K562 (cell line): Measurements from ENCODE around the gene PLXDC1. TPM values are rescaled to one million over a fixed set of nuclear protein-coding genes. Genes with fewer than 3 reads are reported as not detected.

Experiments
- ARNT ChIP-seq, 2 experiments: fragments of 450-650 bp; IDR thresholded peaks; 2 replicates each; pipeline ENCODE4 v1.6.1; 2016; ENCODE audit warnings: mild to moderate bottlenecking in 1 of 2
- ATF1 ChIP-seq, 2 experiments: fragments of 450-650 bp in 1 of 2; IDR thresholded peaks; 2 replicates each; pipeline ENCODE4 v1.6.1; 2016; ENCODE audit warnings: missing compliant biosample characterization in 1 of 2, missing genetic modification characterization in 1 of 2
- BMI1 ChIP-seq: fragments of 150-350 bp; IDR thresholded peaks from 2 replicates; pipeline ENCODE4 v1.6.1; 2014; ENCODE audit warnings: low read length
- CBX8 ChIP-seq: fragments of 200-600 bp; sonication (generic); IDR thresholded peaks from 2 replicates; pipeline ENCODE4 v1.6.1; 2012; ENCODE audit warnings: borderline replicate concordance, mixed run types, low read depth, mild to moderate bottlenecking, moderate library complexity, mixed read lengths, low read length, control low read depth, inconsistent platforms; ENCODE audit not compliant: poor library complexity, severe bottlenecking; ENCODE audit errors: extremely low read depth
- ILF3 ChIP-seq: fragments of 450-650 bp; IDR thresholded peaks from 2 replicates; pipeline ENCODE4 v1.6.1; 2018; ENCODE audit warnings: antibody characterized with exemption, mild to moderate bottlenecking, moderate library complexity, borderline replicate concordance
- KLF10 ChIP-seq: fragments of 250-450 bp; sonication (Bioruptor Pico); IDR thresholded peaks from 2 replicates; pipeline ENCODE4 v1.6.1; 2021; ENCODE audit warnings: matching md5 sums
- NCOA4 ChIP-seq: fragments of 450-650 bp; IDR thresholded peaks from 2 replicates; pipeline ENCODE4 v1.6.1; 2018; ENCODE audit warnings: mild to moderate bottlenecking; ENCODE audit not compliant: partially characterized antibody
- PCBP1 ChIP-seq: fragments of 200-400 bp; formaldehyde crosslinking; IDR thresholded peaks from 2 replicates; pipeline ENCODE4 v1.6.1; 2018; ENCODE audit warnings: mild to moderate bottlenecking, low read depth, low read length; ENCODE audit not compliant: poor library complexity, severe bottlenecking
- SIN3A ChIP-seq, 2 experiments: fragments of 150-350 bp in 1 of 2; IDR thresholded peaks; 2 replicates each; pipeline ENCODE4 v1.6.1; 2011 to 2016; ENCODE audit warnings: borderline replicate concordance in 2 of 2, low read depth in 2 of 2, low read length in 2 of 2, mild to moderate bottlenecking in 2 of 2, moderate library complexity in 2 of 2; ENCODE audit not compliant: control insufficient read depth in 1 of 2
- SIN3B ChIP-seq: fragments of 450-650 bp; IDR thresholded peaks from 2 replicates; pipeline ENCODE4 v1.6.1; 2017; ENCODE audit warnings: low read depth, mild to moderate bottlenecking, moderate library complexity
- SMAD3 ChIP-seq: fragments of 450-650 bp; formaldehyde crosslinking; conservative IDR thresholded peaks from 2 replicates; pipeline ENCODE4 v1.4.0; 2020; ENCODE audit warnings: mild to moderate bottlenecking
- SP1 ChIP-seq: sonication (generic); formaldehyde crosslinking; IDR thresholded peaks from 2 replicates; pipeline ENCODE4 v1.8.1; 2022; ENCODE audit warnings: mild to moderate bottlenecking, missing genetic modification reagents
- SREBF1 ChIP-seq: fragments of 150-350 bp; IDR thresholded peaks from 2 replicates; pipeline ENCODE4 v1.6.1; 2014; ENCODE audit warnings: antibody characterized with exemption, low read depth, low read length, borderline replicate concordance
- SRF ChIP-seq, 2 experiments: fragments of 250-450, 450-650 bp in 1 of 2; sonication (Bioruptor Pico) in 1 of 2; sonication (generic) in 1 of 2; formaldehyde crosslinking; IDR thresholded peaks; 2 replicates each; pipeline versions ENCODE4 v1.5.0 to v1.5.1; 2020 to 2022; ENCODE audit warnings: mild to moderate bottlenecking in 1 of 2, missing genetic modification reagents in 1 of 2
- SRSF7 ChIP-seq: fragments of 200-400 bp; formaldehyde crosslinking; optimal IDR thresholded peaks from 2 replicates; pipeline ENCODE3; 2017; ENCODE audit warnings: mild to moderate bottlenecking, low read depth, low read length
- TAF15 ChIP-seq: fragments of 200-400 bp; formaldehyde crosslinking; IDR thresholded peaks from 2 replicates; pipeline ENCODE4 v1.6.1; 2017; ENCODE audit warnings: mild to moderate bottlenecking, low read depth, low read length, moderate library complexity
- TGIF2 ChIP-seq: sonication (generic); formaldehyde crosslinking; IDR thresholded peaks from 2 replicates; pipeline ENCODE4 v1.8.1; 2022; ENCODE audit warnings: mild to moderate bottlenecking, missing genetic modification reagents, moderate library complexity
- TRIM28 ChIP-seq: fragments of 450-650 bp; IDR thresholded peaks from 2 replicates; pipeline ENCODE4 v1.6.1; 2017
- ZKSCAN3 ChIP-seq: fragments of 250-450 bp; sonication (Bioruptor Pico); IDR thresholded peaks from 2 replicates; pipeline ENCODE4 v1.4.0; 2020
- ZNF134 ChIP-seq: fragments of 250-450 bp; sonication (Bioruptor Pico); conservative IDR thresholded peaks from 2 replicates; pipeline ENCODE4 v1.4.0; 2020
- ZNF740 ChIP-seq, 3 experiments: fragments of 200-800 bp in 1 of 3; sonication (Bioruptor generic) in 1 of 3; sonication (generic) in 1 of 3; formaldehyde crosslinking in 1 of 3; IDR thresholded peaks; 2 replicates each; pipeline versions ENCODE4 v1.6.1 to v1.8.0; 2016 to 2022; ENCODE audit warnings: mild to moderate bottlenecking in 2 of 3, missing compliant biosample characterization in 2 of 3, missing genetic modification characterization in 2 of 3, missing genetic modification reagents in 1 of 3
- ZNF778 ChIP-seq: fragments of 450-650 bp; formaldehyde crosslinking; IDR thresholded peaks from 2 replicates; pipeline ENCODE4 v1.4.0; 2020; ENCODE audit warnings: mild to moderate bottlenecking, moderate library complexity
- polyA plus RNA-seq, 8 experiments: library from polyadenylated mRNA; depleted of rRNA in 4 of 8; stranded (reverse) in 5 of 8; unstranded in 3 of 8; fragments of >200 nt; fragmentation: Nextera tagmentation in 2 of 8; fragmentation: Illumina TruSeq in 1 of 8; extraction: Ambion mirVana in 2 of 8; extraction: Trizol in 1 of 8; gene quantifications; 2 replicates each; pipeline versions ENCODE4 v1.2.1 to v1.2.3, GENCODE V29; 2011 to 2014; ENCODE audit warnings: inconsistent platforms in 1 of 8, missing spikeins in 1 of 8
- total RNA-seq, 7 experiments: library from RNA; depleted of rRNA in 6 of 7; stranded (reverse); fragments of >200 nt in 6 of 7; fragmentation: Illumina TruSeq in 2 of 7; extraction: Trizol in 2 of 7; gene quantifications; 2 replicates each; pipeline versions ENCODE4 v1.2.1 to v1.2.3, GENCODE V29; 2011 to 2021; ENCODE audit warnings: low replicate concordance in 1 of 7
- TF ChIP-seq, protein P1 (sequence below): sonication (generic); formaldehyde crosslinking; IDR thresholded peaks from 2 replicates; pipeline ENCODE4 v1.8.0; 2022; ENCODE audit warnings: mild to moderate bottlenecking, missing genetic modification reagents

The PLXDC1 gene
- total and polyA plus RNA-seq, 9 of the 15 experiments (the other 6 are each of a cell fraction or from before 2014, with no cell fraction given) = not detected

- TF ChIP-seq SP1 = no peak
- TF ChIP-seq, protein P1, sequence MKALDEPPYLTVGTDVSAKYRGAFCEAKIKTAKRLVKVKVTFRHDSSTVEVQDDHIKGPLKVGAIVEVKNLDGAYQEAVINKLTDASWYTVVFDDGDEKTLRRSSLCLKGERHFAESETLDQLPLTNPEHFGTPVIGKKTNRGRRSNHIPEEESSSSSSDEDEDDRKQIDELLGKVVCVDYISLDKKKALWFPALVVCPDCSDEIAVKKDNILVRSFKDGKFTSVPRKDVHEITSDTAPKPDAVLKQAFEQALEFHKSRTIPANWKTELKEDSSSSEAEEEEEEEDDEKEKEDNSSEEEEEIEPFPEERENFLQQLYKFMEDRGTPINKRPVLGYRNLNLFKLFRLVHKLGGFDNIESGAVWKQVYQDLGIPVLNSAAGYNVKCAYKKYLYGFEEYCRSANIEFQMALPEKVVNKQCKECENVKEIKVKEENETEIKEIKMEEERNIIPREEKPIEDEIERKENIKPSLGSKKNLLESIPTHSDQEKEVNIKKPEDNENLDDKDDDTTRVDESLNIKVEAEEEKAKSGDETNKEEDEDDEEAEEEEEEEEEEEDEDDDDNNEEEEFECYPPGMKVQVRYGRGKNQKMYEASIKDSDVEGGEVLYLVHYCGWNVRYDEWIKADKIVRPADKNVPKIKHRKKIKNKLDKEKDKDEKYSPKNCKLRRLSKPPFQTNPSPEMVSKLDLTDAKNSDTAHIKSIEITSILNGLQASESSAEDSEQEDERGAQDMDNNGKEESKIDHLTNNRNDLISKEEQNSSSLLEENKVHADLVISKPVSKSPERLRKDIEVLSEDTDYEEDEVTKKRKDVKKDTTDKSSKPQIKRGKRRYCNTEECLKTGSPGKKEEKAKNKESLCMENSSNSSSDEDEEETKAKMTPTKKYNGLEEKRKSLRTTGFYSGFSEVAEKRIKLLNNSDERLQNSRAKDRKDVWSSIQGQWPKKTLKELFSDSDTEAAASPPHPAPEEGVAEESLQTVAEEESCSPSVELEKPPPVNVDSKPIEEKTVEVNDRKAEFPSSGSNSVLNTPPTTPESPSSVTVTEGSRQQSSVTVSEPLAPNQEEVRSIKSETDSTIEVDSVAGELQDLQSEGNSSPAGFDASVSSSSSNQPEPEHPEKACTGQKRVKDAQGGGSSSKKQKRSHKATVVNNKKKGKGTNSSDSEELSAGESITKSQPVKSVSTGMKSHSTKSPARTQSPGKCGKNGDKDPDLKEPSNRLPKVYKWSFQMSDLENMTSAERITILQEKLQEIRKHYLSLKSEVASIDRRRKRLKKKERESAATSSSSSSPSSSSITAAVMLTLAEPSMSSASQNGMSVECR (CRISPR knock-in tag) = no peak
- TF ChIP-seq NCOA4 = no peak
- no peak for TF ChIP-seq TRIM28
- peak; percentile 97 for TF ChIP-seq SMAD3 (CRISPR knock-in tag)
- no peak for TF ChIP-seq SRSF7
- TF ChIP-seq ARNT (IDR thresholded peaks at IDR 0.05) = peak in 1 of 2 experiments; percentile 57; a peak in 2 of 4 replicates
- no peak for TF ChIP-seq TGIF2 (CRISPR knock-in tag)
- no peak for TF ChIP-seq ATF1 (CRISPR knock-in tag; IDR thresholded peaks at IDR 0.05)
- TF ChIP-seq ATF1 (tag; IDR thresholded peaks at IDR 0.05) = peak; percentile 77
- no peak for TF ChIP-seq TAF15
- peak; percentile 82 for TF ChIP-seq ZNF134 (CRISPR knock-in tag)
- TF ChIP-seq SIN3A (IDR thresholded peaks at IDR 0.05; ENCODE audit: borderline replicate concordance in 2 of 2, control insufficient read depth in 1 of 2, low read depth in 2 of 2, low read length in 2 of 2) = no peak
- no peak for TF ChIP-seq SIN3B
- TF ChIP-seq PCBP1 = no peak
- TF ChIP-seq SREBF1 = no peak
- TF ChIP-seq SRF (CRISPR knock-in tag; IDR thresholded peaks at IDR 0.05) = peak in 1 of 2 experiments; percentile 88; a peak in 2 of 4 replicates
- no peak for TF ChIP-seq KLF10
- peak; percentile 84 for TF ChIP-seq ZKSCAN3 (CRISPR knock-in tag)
- no peak for TF ChIP-seq ILF3
- TF ChIP-seq ZNF740 (CRISPR knock-in tag; IDR thresholded peaks at IDR 0.05) = no peak
- peak; percentile 15 to 98; a peak in 2 of 4 replicates for TF ChIP-seq ZNF740 (tag; IDR thresholded peaks at IDR 0.05)
- no peak for TF ChIP-seq ZNF778
- no peak for TF ChIP-seq CBX8
- TF ChIP-seq BMI1 = no peak
Measured at GRCh38 chr17:39014044-39014794, 137.2 kb downstream of the PLXDC1 start (continued).
